HL-60 (cell line): Measurements from ENCODE around the gene CCS.

ENCODE experiments used
- CTCF ChIP-seq: IDR thresholded peaks from one replicate; pipeline ENCODE4 v1.5.1; 2011; ENCODE audit warnings: low read length, control low read depth, inconsistent platforms; ENCODE audit not compliant: insufficient read depth
- GABPA ChIP-seq: IDR thresholded peaks from 2 replicates; pipeline ENCODE4 v1.6.1; 2012; ENCODE audit warnings: low read depth
- POLR2AphosphoS5 ChIP-seq: IDR thresholded peaks from 2 replicates; pipeline ENCODE4 v1.6.1; 2012; ENCODE audit warnings: low read depth
- REST ChIP-seq: IDR thresholded peaks from 2 replicates; pipeline ENCODE4 v1.6.1; 2012; ENCODE audit warnings: low read depth; ENCODE audit not compliant: insufficient replicate concordance
- SPI1 ChIP-seq: IDR thresholded peaks from 2 replicates; pipeline ENCODE4 v1.6.1; 2012; ENCODE audit warnings: low read depth, mild to moderate bottlenecking, borderline replicate concordance

- no peak for TF ChIP-seq CTCF
- no peak for TF ChIP-seq GABPA
- TF ChIP-seq POLR2AphosphoS5 = no peak
- no peak for TF ChIP-seq REST
- no peak for TF ChIP-seq SPI1
Observed at GRCh38 chr11:66557733-66558326, 35.2 kb upstream of the CCS start.
